Esophagus muscularis mucosa (tissue), 4 donors: ENCODE results near the gene SIGLEC14.

ENCODE experiments used
- EP300 ChIP-seq: sonication (generic); formaldehyde crosslinking; IDR thresholded peaks from one replicate; pipeline ENCODE4 v1.6.1; 2017; ENCODE audit warnings: antibody characterized with exemption
- POLR2A ChIP-seq: fragments of 450-650 bp; IDR thresholded peaks from one replicate; pipeline ENCODE4 v1.6.1; 2017; ENCODE audit warnings: antibody characterized with exemption, moderate library complexity, mild to moderate bottlenecking, low read depth
- POLR2AphosphoS5 ChIP-seq, 2 donors: sonication (generic); formaldehyde crosslinking; IDR thresholded peaks; one replicate each; pipeline ENCODE4 v1.6.1; 2017; ENCODE audit warnings: antibody characterized with exemption in 2 of 2
- TF ChIP-seq, protein P1 (sequence below), 3 experiments: fragments of 200-600 bp in 2 of 3; fragments of 450-650 bp in 1 of 3; sonication (generic) in 2 of 3; IDR thresholded peaks; one replicate each; pipeline ENCODE4 v1.5.1; 2017 to 2019; ENCODE audit warnings: antibody characterized with exemption in 3 of 3, mild to moderate bottlenecking in 2 of 3, moderate library complexity in 1 of 3

DNA sequence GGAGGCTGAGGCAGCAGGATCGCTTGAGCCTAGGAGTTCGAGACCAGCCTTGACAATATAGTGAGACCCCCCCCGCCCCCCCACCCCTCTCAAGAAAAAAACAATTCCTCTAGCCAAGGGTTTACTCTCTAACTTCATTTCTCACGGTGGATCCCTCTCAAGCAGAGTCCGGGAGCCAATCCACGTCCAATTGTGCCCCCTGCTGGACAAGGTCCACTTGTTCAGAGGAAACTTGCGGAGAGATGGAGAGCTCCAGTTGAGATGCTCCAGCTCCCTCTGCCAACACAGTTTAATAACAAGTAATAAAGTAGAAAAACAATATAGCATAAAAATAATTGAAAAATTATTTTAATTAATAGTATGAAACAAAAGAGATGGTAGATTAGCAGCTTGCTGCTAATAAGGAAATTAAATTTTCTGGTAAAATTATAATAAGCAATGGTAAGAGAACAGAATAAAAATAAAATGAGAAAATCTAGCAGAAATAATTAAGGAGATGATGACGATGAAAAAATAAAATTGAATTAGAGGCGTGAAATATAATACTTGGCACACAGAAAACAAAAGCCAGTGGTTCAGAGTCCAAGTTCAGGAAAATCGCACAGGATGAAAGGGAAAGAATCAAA is 14.5 kb upstream of the SIGLEC14 start:
- TF ChIP-seq, protein P1, sequence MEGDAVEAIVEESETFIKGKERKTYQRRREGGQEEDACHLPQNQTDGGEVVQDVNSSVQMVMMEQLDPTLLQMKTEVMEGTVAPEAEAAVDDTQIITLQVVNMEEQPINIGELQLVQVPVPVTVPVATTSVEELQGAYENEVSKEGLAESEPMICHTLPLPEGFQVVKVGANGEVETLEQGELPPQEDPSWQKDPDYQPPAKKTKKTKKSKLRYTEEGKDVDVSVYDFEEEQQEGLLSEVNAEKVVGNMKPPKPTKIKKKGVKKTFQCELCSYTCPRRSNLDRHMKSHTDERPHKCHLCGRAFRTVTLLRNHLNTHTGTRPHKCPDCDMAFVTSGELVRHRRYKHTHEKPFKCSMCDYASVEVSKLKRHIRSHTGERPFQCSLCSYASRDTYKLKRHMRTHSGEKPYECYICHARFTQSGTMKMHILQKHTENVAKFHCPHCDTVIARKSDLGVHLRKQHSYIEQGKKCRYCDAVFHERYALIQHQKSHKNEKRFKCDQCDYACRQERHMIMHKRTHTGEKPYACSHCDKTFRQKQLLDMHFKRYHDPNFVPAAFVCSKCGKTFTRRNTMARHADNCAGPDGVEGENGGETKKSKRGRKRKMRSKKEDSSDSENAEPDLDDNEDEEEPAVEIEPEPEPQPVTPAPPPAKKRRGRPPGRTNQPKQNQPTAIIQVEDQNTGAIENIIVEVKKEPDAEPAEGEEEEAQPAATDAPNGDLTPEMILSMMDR (IDR thresholded peaks at IDR 0.05), result peak; percentile 50 to 57 (median 57)
- no peak for TF ChIP-seq POLR2A
- no peak for TF ChIP-seq EP300
- no peak for TF ChIP-seq POLR2AphosphoS5 (IDR thresholded peaks at IDR 0.05)
